ENCODE data around the gene KCNH1. TPM values are rescaled to one million over a fixed set of nuclear protein-coding genes. Genes with fewer than 3 reads are reported as not detected.

The KCNH1 gene
- total RNA-seq, 2 donors from 2014 or later: 0.21 TPM; not detected in 1

DNA sequence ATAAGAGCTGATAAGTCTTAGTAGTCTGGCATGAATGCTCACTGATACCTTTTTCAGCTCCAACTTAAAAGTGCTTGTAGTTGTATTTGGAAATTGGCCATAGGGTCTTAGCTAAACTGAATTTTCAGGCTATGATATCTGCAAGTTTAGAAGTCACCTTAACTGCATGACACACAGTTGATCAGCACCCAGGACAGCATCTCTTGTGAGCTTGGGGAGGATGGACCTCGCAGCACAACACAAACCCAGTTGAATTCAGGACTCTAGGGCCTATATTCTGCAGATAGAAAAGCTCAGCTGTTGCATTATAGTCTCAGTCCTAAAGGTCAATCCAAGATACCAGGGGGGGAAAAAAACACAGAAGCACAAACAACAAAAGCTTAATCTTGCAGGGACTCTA is 394.3 kb downstream of the KCNH1 start:
- TF ChIP-seq, protein P1, sequence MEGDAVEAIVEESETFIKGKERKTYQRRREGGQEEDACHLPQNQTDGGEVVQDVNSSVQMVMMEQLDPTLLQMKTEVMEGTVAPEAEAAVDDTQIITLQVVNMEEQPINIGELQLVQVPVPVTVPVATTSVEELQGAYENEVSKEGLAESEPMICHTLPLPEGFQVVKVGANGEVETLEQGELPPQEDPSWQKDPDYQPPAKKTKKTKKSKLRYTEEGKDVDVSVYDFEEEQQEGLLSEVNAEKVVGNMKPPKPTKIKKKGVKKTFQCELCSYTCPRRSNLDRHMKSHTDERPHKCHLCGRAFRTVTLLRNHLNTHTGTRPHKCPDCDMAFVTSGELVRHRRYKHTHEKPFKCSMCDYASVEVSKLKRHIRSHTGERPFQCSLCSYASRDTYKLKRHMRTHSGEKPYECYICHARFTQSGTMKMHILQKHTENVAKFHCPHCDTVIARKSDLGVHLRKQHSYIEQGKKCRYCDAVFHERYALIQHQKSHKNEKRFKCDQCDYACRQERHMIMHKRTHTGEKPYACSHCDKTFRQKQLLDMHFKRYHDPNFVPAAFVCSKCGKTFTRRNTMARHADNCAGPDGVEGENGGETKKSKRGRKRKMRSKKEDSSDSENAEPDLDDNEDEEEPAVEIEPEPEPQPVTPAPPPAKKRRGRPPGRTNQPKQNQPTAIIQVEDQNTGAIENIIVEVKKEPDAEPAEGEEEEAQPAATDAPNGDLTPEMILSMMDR (IDR thresholded peaks at IDR 0.05): no peak
- DNase-seq (ENCODE audit: low spot score) (no peak), ATAC-seq (ENCODE audit: insufficient number of reproducible peaks, low FRiP score, low read depth) (no peak)
- Histone ChIP-seq H3K4me3 (no peak overlapping the region), H3K27me3 (replicated peaks; ENCODE audit: insufficient read depth) (no peaks in the 10 kb centered on the region), H3K4me1 (ENCODE audit: control insufficient read depth in 1 of 2, low read depth in 2 of 2) (no peaks in the 10 kb centered on the region), H3K27ac (no peak overlapping the region), H3K9me3 (no peaks in the 10 kb centered on the region), H3K36me3 (no peaks in the 10 kb centered on the region)

GRCh38 chr1:210738256-210738655 is 395.7 kb downstream of the KCNH1 start:
- TF ChIP-seq, protein P1 (IDR thresholded peaks at IDR 0.05): no peak
- DNase-seq (ENCODE audit: low spot score): no peak
- no peak overlapping the region for H3K4me3 ChIP-seq
- no peaks in the 10 kb centered on the region for H3K27me3 ChIP-seq (replicated peaks; ENCODE audit: insufficient read depth)
- ATAC-seq (ENCODE audit: insufficient number of reproducible peaks, low FRiP score, low read depth): no peak
- no peaks in the 10 kb centered on the region for H3K9me3 ChIP-seq
- H3K4me1 ChIP-seq (ENCODE audit: control insufficient read depth in 1 of 2, low read depth in 2 of 2): no peaks in the 10 kb centered on the region
- H3K36me3 ChIP-seq: no peaks in the 10 kb centered on the region
- no peak overlapping the region for H3K27ac ChIP-seq

DNA sequence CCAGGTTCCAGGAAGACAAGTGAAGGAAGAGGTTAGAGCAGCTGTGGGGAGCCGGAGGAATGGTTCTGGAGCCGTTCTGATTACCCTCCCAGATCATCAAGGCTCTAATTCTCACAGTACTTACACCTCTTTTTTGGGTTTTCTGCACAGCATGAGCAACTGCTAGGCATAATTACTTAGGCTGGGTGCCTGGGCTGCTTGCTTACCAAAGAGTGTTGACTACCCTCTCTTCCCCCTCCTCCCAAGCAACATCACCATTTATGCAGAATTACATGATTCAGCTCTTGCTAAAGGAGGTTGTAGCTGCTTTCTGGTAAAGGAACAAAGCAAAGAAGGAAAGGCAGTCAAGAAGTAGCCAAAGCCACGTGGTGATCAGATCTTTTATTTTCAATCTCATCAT is 397.2 kb downstream of the KCNH1 start:
- ATAC-seq (ENCODE audit: insufficient number of reproducible peaks, low FRiP score, low read depth): no peak

GRCh38 chr1:210731597-210731996 is 402.4 kb downstream of the KCNH1 start:
- no peak for DNase-seq (ENCODE audit: low spot score)
- H3K9me3 ChIP-seq: no peaks in the 10 kb centered on the region
- H3K36me3 ChIP-seq: no peaks in the 10 kb centered on the region
- ATAC-seq (ENCODE audit: insufficient number of reproducible peaks, low FRiP score, low read depth): no peak
- TF ChIP-seq, protein P1 (IDR thresholded peaks at IDR 0.05): no peak
- H3K27ac ChIP-seq: no peak overlapping the region
- no peaks in the 10 kb centered on the region for H3K27me3 ChIP-seq (replicated peaks; ENCODE audit: insufficient read depth)
- H3K4me3 ChIP-seq: no peak overlapping the region
- no peaks in the 10 kb centered on the region for H3K4me1 ChIP-seq (ENCODE audit: control insufficient read depth in 1 of 2, low read depth in 2 of 2)

More for the DNA sequence above, 397.2 kb downstream of the KCNH1 start:
- H3K27me3 ChIP-seq (replicated peaks; ENCODE audit: insufficient read depth): no peaks in the 10 kb centered on the region
- H3K36me3 ChIP-seq: no peaks in the 10 kb centered on the region
- no peak overlapping the region for H3K27ac ChIP-seq
- H3K4me1 ChIP-seq (ENCODE audit: control insufficient read depth in 1 of 2, low read depth in 2 of 2): no peaks in the 10 kb centered on the region
- H3K9me3 ChIP-seq: no peaks in the 10 kb centered on the region
- H3K4me3 ChIP-seq: no peak overlapping the region
- DNase-seq (ENCODE audit: low spot score): no peak
- TF ChIP-seq, protein P1 (IDR thresholded peaks at IDR 0.05): no peak

GRCh38 chr1:210731193-210731592 is 402.8 kb downstream of the KCNH1 start:
- H3K4me3 ChIP-seq: no peak overlapping the region
- H3K9me3 ChIP-seq: no peaks in the 10 kb centered on the region
- no peak for ATAC-seq (ENCODE audit: insufficient number of reproducible peaks, low FRiP score, low read depth)
- DNase-seq (ENCODE audit: low spot score): no peak
- H3K27ac ChIP-seq: no peak overlapping the region
- TF ChIP-seq, protein P1 (IDR thresholded peaks at IDR 0.05): no peak
- no peaks in the 10 kb centered on the region for H3K36me3 ChIP-seq
- no peaks in the 10 kb centered on the region for H3K27me3 ChIP-seq (replicated peaks; ENCODE audit: insufficient read depth)
- H3K4me1 ChIP-seq (ENCODE audit: control insufficient read depth in 1 of 2, low read depth in 2 of 2): no peaks in the 10 kb centered on the region

Data from thoracic aorta (tissue), 2 donors.